ENCODE data around the gene RELL1. TPM values are rescaled to one million over a fixed set of nuclear protein-coding genes. Genes with fewer than 3 reads are reported as not detected.

The RELL1 gene
- total and polyA plus RNA-seq, 2 donors (not counting 1 experiment from before 2014, with no cell fraction given), result 0.64 to 3.2 TPM

GRCh38 chr4:37684154-37684553 lies 2.0 kb downstream of the RELL1 start:
- Histone ChIP-seq H4K20me1 (ENCODE audit: control insufficient read depth, insufficient read depth, low read length, poor library complexity, severe bottlenecking) (peaks cover 6% of the 10 kb centered on the region), H3K4me1 (ENCODE audit: control insufficient read depth in 2 of 2, insufficient read depth in 2 of 2, low read length in 2 of 2) (peaks cover 31% of the 10 kb centered on the region in 2 donors), H3K9me3 (ENCODE audit: control extremely low read depth in 1 of 3, control insufficient read depth in 2 of 3, insufficient read depth in 1 of 3, low read length in 2 of 3) (no peaks in the 10 kb centered on the region), H3K4me2 (replicated peaks; ENCODE audit: low read depth, low read length, poor library complexity, severe bottlenecking) (no peak overlapping the region), H3K36me3 (replicated peaks in 1 of 2; ENCODE audit: control extremely low read depth in 1 of 2, control insufficient read depth in 1 of 2, extremely low read depth in 1 of 2, insufficient read depth in 2 of 2, low read length in 1 of 2) (no peaks in the 10 kb centered on the region), H2AFZ (ENCODE audit: insufficient read depth, low read depth, low read length, poor library complexity, severe bottlenecking) (no peak overlapping the region), H3K27ac (ENCODE audit: low read length in 2 of 2) (no peak overlapping the region), H3K79me2 (ENCODE audit: control insufficient read depth, insufficient read depth, low read length) (no peaks in the 10 kb centered on the region), H3K27me3 (replicated peaks in 1 of 4; ENCODE audit: control extremely low read depth in 1 of 4, control insufficient read depth in 3 of 4, insufficient read depth in 4 of 4, low read length in 3 of 4) (peaks cover 0 to 12% (median 6%) of the 10 kb centered on the region in 4 experiments), H3K4me3 (ENCODE audit: control extremely low read depth in 1 of 5, extremely low read depth in 1 of 5, insufficient read depth in 1 of 5, low read depth in 2 of 5, low read length in 4 of 5) (no peak overlapping the region), H3K9ac (ENCODE audit: low read length) (no peak overlapping the region)
- 100% methylated on average over 1 of the region's 2 CpGs for WGBS (ENCODE audit: insufficient coverage)
- no peak for DNase-seq
- peak overlapping the region; percentile 87 for H3K4me3 Mint-ChIP-seq
- POLR2A ChIA-PET, result no interaction called here
- intact Hi-C loops (cut with micrococcal nuclease), result loop anchor here (10.0 kb wide), 3 partner anchors 631 to 1439 kb away; partner anchors contain the start of genes ARAP2 and KLF3
- peaks cover 10% of the 10 kb centered on the region for H3K27me3 Mint-ChIP-seq
- H3K9me3 Mint-ChIP-seq (ENCODE audit: insufficient read depth), result no peaks in the 10 kb centered on the region
- no peak overlapping the region for H3K27ac Mint-ChIP-seq
- H3K4me1 Mint-ChIP-seq, result peaks cover 31% of the 10 kb centered on the region
- ATAC-seq (ENCODE audit: low read depth), result no peak
- TF ChIP-seq CTCF (IDR thresholded peaks at IDR 0.05) (no peak), EZH2 (IDR thresholded peaks at IDR 0.05; ENCODE audit: borderline replicate concordance, insufficient read depth, low read depth, low read length, poor library complexity, severe bottlenecking) (no peak)
- CTCF ChIA-PET, result interaction anchor here (1.6 kb wide), 1 partner anchor 81 kb away, joined by 5 read pairs; no protein-coding TSS in a partner anchor

- peak overlapping the region; percentile 54 for H3K4me2 ChIP-seq (replicated peaks; ENCODE audit: low read depth, low read length, poor library complexity, severe bottlenecking)
- H4K20me1 ChIP-seq (ENCODE audit: control insufficient read depth, insufficient read depth, low read length, poor library complexity, severe bottlenecking), result peaks cover 6% of the 10 kb centered on the region
- CTCF ChIA-PET, result interaction anchor here (1.6 kb wide), 1 partner anchor 80 kb away, joined by 5 read pairs; no protein-coding TSS in a partner anchor
- DNase-seq, result peak; percentile 72
- POLR2A ChIA-PET, result no interaction called here
- no CpG with 5 or more reads among the region's 7 CpGs for WGBS (ENCODE audit: insufficient coverage)
- H3K27ac Mint-ChIP-seq, result peak overlapping the region; percentile 57
- peaks cover 0 to 16% (median 6%) of the 10 kb centered on the region in 4 experiments for H3K27me3 ChIP-seq (replicated peaks in 1 of 4; ENCODE audit: control extremely low read depth in 1 of 4, control insufficient read depth in 3 of 4, insufficient read depth in 4 of 4, low read length in 3 of 4)
- H3K36me3 ChIP-seq (replicated peaks in 1 of 2; ENCODE audit: control extremely low read depth in 1 of 2, control insufficient read depth in 1 of 2, extremely low read depth in 1 of 2, insufficient read depth in 2 of 2, low read length in 1 of 2), result no peaks in the 10 kb centered on the region
- no peak overlapping the region for H3K4me3 ChIP-seq (ENCODE audit: control extremely low read depth in 1 of 5, extremely low read depth in 1 of 5, insufficient read depth in 1 of 5, low read depth in 2 of 5, low read length in 4 of 5)
- H3K4me1 Mint-ChIP-seq, result peaks cover 31% of the 10 kb centered on the region
- no peak overlapping the region for H3K9ac ChIP-seq (ENCODE audit: low read length)
- TF ChIP-seq EZH2 (IDR thresholded peaks at IDR 0.05; ENCODE audit: borderline replicate concordance, insufficient read depth, low read depth, low read length, poor library complexity, severe bottlenecking), result no peak
- no peak for TF ChIP-seq CTCF (IDR thresholded peaks at IDR 0.05)
- H3K27ac ChIP-seq (ENCODE audit: low read length in 2 of 2), result no peak overlapping the region
- no peaks in the 10 kb centered on the region for H3K79me2 ChIP-seq (ENCODE audit: control insufficient read depth, insufficient read depth, low read length)
- H3K4me1 ChIP-seq (ENCODE audit: control insufficient read depth in 2 of 2, insufficient read depth in 2 of 2, low read length in 2 of 2), result peaks cover 31% of the 10 kb centered on the region in 2 donors
- no peak overlapping the region for H2AFZ ChIP-seq (ENCODE audit: insufficient read depth, low read depth, low read length, poor library complexity, severe bottlenecking)
- ATAC-seq (ENCODE audit: low read depth), result no peak
- no peaks in the 10 kb centered on the region for H3K9me3 ChIP-seq (ENCODE audit: control extremely low read depth in 1 of 3, control insufficient read depth in 2 of 3, insufficient read depth in 1 of 3, low read length in 2 of 3)
- intact Hi-C loops (cut with micrococcal nuclease), result loop anchor here (10.0 kb wide), 3 partner anchors 632 to 1438 kb away; partner anchors contain the start of genes ARAP2 and KLF3
- no peaks in the 10 kb centered on the region for H3K9me3 Mint-ChIP-seq (ENCODE audit: insufficient read depth)
- peak overlapping the region; percentile 66 for H3K4me3 Mint-ChIP-seq
- peaks cover 10% of the 10 kb centered on the region for H3K27me3 Mint-ChIP-seq
Measured at GRCh38 chr4:37682701-37683401, 3.3 kb downstream of the RELL1 start.

Data from B cell (primary cell).